GM19043 (cell line): ENCODE results near the gene SUCLG2.

Source experiments
- ATAC-seq: cut with Tn5 transposase; IDR thresholded peaks from one replicate; pipeline ENCODE4 v1.9.1; 2021; ENCODE audit warnings: low read depth; ENCODE audit not compliant: unreplicated experiment

SUCLG2 gene

GRCh38 chr3:67649681-67650080, 4.7 kb downstream of the SUCLG2 start:
- ATAC-seq: no peak

GRCh38 chr3:67648701-67649100, 5.7 kb downstream of the SUCLG2 start:
- ATAC-seq: no peak

- no peak for ATAC-seq
Observed at GRCh38 chr3:67648229-67648628, 6.2 kb downstream of the SUCLG2 start.

- no peak for ATAC-seq
Observed at GRCh38 chr3:67647390-67647878, 7.0 kb downstream of the SUCLG2 start.

GRCh38 chr3:67646586-67647234, 7.7 kb downstream of the SUCLG2 start:
- no peak for ATAC-seq

GRCh38 chr3:67644827-67645226, 9.6 kb downstream of the SUCLG2 start:
- no peak for ATAC-seq

GRCh38 chr3:67642734-67643133, 11.7 kb downstream of the SUCLG2 start:
- no peak for ATAC-seq

- no peak for ATAC-seq
Observed at GRCh38 chr3:67642190-67642589, 12.2 kb downstream of the SUCLG2 start.

GRCh38 chr3:67641451-67641850, 13.0 kb downstream of the SUCLG2 start:
- ATAC-seq: no peak

GRCh38 chr3:67640023-67640660, 14.3 kb downstream of the SUCLG2 start:
- no peak for ATAC-seq

- ATAC-seq: no peak
Observed at GRCh38 chr3:67637255-67637900, 17.0 kb downstream of the SUCLG2 start.

GRCh38 chr3:67635806-67636205, 18.6 kb downstream of the SUCLG2 start:
- no peak for ATAC-seq

GRCh38 chr3:67635257-67635656, 19.2 kb downstream of the SUCLG2 start:
- ATAC-seq: no peak

- no peak for ATAC-seq
Observed at GRCh38 chr3:67630666-67631362, 23.6 kb downstream of the SUCLG2 start.

GRCh38 chr3:67624687-67625086, 29.7 kb downstream of the SUCLG2 start:
- ATAC-seq: no peak

GRCh38 chr3:67624078-67624477, 30.3 kb downstream of the SUCLG2 start:
- no peak for ATAC-seq

GRCh38 chr3:67622652-67623051, 31.8 kb downstream of the SUCLG2 start:
- ATAC-seq: no peak

GRCh38 chr3:67620869-67621268, 33.5 kb downstream of the SUCLG2 start:
- no peak for ATAC-seq

GRCh38 chr3:67619991-67620390, 34.4 kb downstream of the SUCLG2 start:
- no peak for ATAC-seq

- peak; percentile 67 for ATAC-seq
Observed at GRCh38 chr3:67617518-67617917, 36.9 kb downstream of the SUCLG2 start.

- ATAC-seq: no peak
Observed at GRCh38 chr3:67616046-67616445, 38.4 kb downstream of the SUCLG2 start.
